NCI-H345 (cell line): Measurements from ENCODE around the gene ZNFX1.

Source experiments
- DNase-seq: peaks from one replicate; lab custom pipeline; 2025; lab: John Stamatoyannopoulos, UW

Gene ZNFX1

GRCh38 chr20:49292010-49292409 is 14.2 kb upstream of the ZNFX1 start:
- DNase-seq, result no peak

- no peak for DNase-seq
Measured at GRCh38 chr20:49291200-49291599, 13.3 kb upstream of the ZNFX1 start.

GRCh38 chr20:49290608-49291191 is 12.8 kb upstream of the ZNFX1 start:
- no peak for DNase-seq

GRCh38 chr20:49288784-49289696 is 11.2 kb upstream of the ZNFX1 start:
- peak; percentile 66 for DNase-seq

- DNase-seq, result no peak
Measured at GRCh38 chr20:49288250-49288751, 10.4 kb upstream of the ZNFX1 start.

GRCh38 chr20:49287555-49288249 is 9.8 kb upstream of the ZNFX1 start:
- no peak for DNase-seq

- peak; percentile 23 for DNase-seq
Measured at GRCh38 chr20:49286689-49287551, 9.1 kb upstream of the ZNFX1 start.

- DNase-seq, result no peak
Measured at GRCh38 chr20:49285813-49286494, 8.1 kb upstream of the ZNFX1 start.

- DNase-seq, result no peak
Measured at GRCh38 chr20:49285233-49285668, 7.4 kb upstream of the ZNFX1 start.

GRCh38 chr20:49284818-49285217 is 7.0 kb upstream of the ZNFX1 start:
- DNase-seq, result no peak

- DNase-seq, result no peak
Measured at GRCh38 chr20:49283703-49284625, 6.1 kb upstream of the ZNFX1 start.

GRCh38 chr20:49283176-49283702 is 5.4 kb upstream of the ZNFX1 start:
- no peak for DNase-seq

- no peak for DNase-seq
Measured at GRCh38 chr20:49282584-49283171, 4.8 kb upstream of the ZNFX1 start.

GRCh38 chr20:49281913-49282467 is 4.1 kb upstream of the ZNFX1 start:
- no peak for DNase-seq

- DNase-seq, result no peak
Measured at GRCh38 chr20:49281059-49281912, 3.4 kb upstream of the ZNFX1 start.

- no peak for DNase-seq
Measured at GRCh38 chr20:49280463-49281058, 2.7 kb upstream of the ZNFX1 start.

GRCh38 chr20:49279677-49280462 is 2.0 kb upstream of the ZNFX1 start:
- DNase-seq, result no peak
